Esophagus muscularis mucosa (tissue), 4 donors: Measurements from ENCODE around the gene KIRREL3. TPM values are rescaled to one million over a fixed set of nuclear protein-coding genes. Genes with fewer than 3 reads are reported as not detected.
"Not testable (repeated sequence)": the region's sequence is repeated elsewhere in the genome, so short reads cannot be mapped to it uniquely, and the experiment has no call there.

ENCODE experiments used
- DNase-seq: peaks from one replicate; pipeline ENCODE4 v3.0.0-alpha.2; 2017; ENCODE audit errors: extremely low spot score
- H3K27ac ChIP-seq, 4 donors: fragments of 200-600 bp; sonication (generic); replicated peaks in 1 of 4; 1 replicate in 3 of 4; 2 replicates in 1 of 4; pipeline ENCODE4 v1.5.1; 2016 to 2019; ENCODE audit warnings: mild to moderate bottlenecking in 1 of 4
- H3K27me3 ChIP-seq, 4 donors: fragments of 200-600 bp; sonication (generic); one replicate each; pipeline versions ENCODE4 v1.5.1 to v1.6.0; 2016 to 2019
- H3K36me3 ChIP-seq, 4 donors: fragments of 200-600 bp; sonication (generic); one replicate each; pipeline ENCODE4 v1.5.1; 2016 to 2019
- H3K4me1 ChIP-seq, 4 donors: fragments of 200-600 bp; sonication (generic); one replicate each; pipeline ENCODE4 v1.5.1; 2016 to 2019
- H3K4me3 ChIP-seq, 4 donors: fragments of 200-600 bp; sonication (generic); 1 replicate in 2 of 4; 2 replicates in 2 of 4; pipeline ENCODE4 v1.5.1; 2016 to 2019; ENCODE audit warnings: mild to moderate bottlenecking in 4 of 4, moderate library complexity in 1 of 4
- H3K9me3 ChIP-seq, 4 donors: fragments of 200-600 bp; sonication (generic); 1 replicate in 3 of 4; 2 replicates in 1 of 4; pipeline ENCODE4 v1.5.1; 2016 to 2019
- CTCF ChIP-seq, 3 experiments: fragments of 200-600 bp in 2 of 3; fragments of 450-650 bp in 1 of 3; sonication (generic) in 2 of 3; IDR thresholded peaks; one replicate each; pipeline ENCODE4 v1.5.1; 2017 to 2019; ENCODE audit warnings: antibody characterized with exemption in 3 of 3, mild to moderate bottlenecking in 2 of 3, moderate library complexity in 1 of 3
- EP300 ChIP-seq: sonication (generic); formaldehyde crosslinking; IDR thresholded peaks from one replicate; pipeline ENCODE4 v1.6.1; 2017; ENCODE audit warnings: antibody characterized with exemption
- POLR2A ChIP-seq: fragments of 450-650 bp; IDR thresholded peaks from one replicate; pipeline ENCODE4 v1.6.1; 2017; ENCODE audit warnings: antibody characterized with exemption, moderate library complexity, mild to moderate bottlenecking, low read depth
- POLR2AphosphoS5 ChIP-seq, 2 donors: sonication (generic); formaldehyde crosslinking; IDR thresholded peaks; one replicate each; pipeline ENCODE4 v1.6.1; 2017; ENCODE audit warnings: antibody characterized with exemption in 2 of 2
- WGBS: methylation state at CpG from one replicate; pipeline ENCODE4 v1.1.5; 2018; 5-methylcytosine and 5-hydroxymethylcytosine counted together
- intact Hi-C: fragments of 100-400 bp; cut with DNase I; formaldehyde crosslinking; loops from one replicate; pipeline ENCODE4 v1.15.1; 2023
- total RNA-seq, 4 donors: library from RNA; depleted of rRNA; stranded (reverse); fragments of >200 nt; gene quantifications; one replicate each; pipeline versions ENCODE4 v1.1.0 to v1.2.1, GENCODE V29; 2016

KIRREL3 gene
- total RNA-seq, 4 donors from 2014 or later = 1.7 to 6.5 (median 3.1) TPM

DNA sequence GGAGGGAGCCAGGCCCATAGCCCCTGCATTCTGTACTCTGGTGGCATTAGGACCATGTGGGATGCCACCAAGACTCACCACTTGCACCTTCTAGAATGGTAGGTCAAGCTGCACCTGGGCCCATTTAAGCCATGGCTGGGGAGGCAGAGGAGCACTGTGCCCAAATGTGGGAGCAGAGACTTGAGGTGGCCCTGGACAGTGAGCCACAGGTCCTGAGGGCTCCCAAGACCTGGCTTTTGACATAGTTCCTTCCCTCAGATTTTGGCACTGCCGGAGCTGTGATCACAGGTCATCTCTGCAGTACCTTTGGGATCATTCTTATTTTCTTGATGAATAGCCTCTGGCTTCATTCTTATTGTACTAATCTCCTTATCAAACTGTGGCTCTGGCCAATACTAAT lies 601.8 kb downstream of the KIRREL3 start:
- H3K27ac ChIP-seq = no peak overlapping the region
- peaks cover 4 to 20% (median 17%) of the 10 kb centered on the region in 4 donors for H3K4me1 ChIP-seq
- WGBS = 93% methylated on average over 1 of the region's 1 CpG
- H3K4me3 ChIP-seq = no peak overlapping the region
- DNase-seq = no peak
- no peaks in the 10 kb centered on the region for H3K36me3 ChIP-seq
- TF ChIP-seq CTCF (IDR thresholded peaks at IDR 0.05) (no peak), POLR2A (no peak), POLR2AphosphoS5 (IDR thresholded peaks at IDR 0.05) (no peak), EP300 (no peak)
- H3K27me3 ChIP-seq = no peaks in the 10 kb centered on the region
- intact Hi-C loops = no loop called here
- H3K9me3 ChIP-seq = no peaks in the 10 kb centered on the region

DNA sequence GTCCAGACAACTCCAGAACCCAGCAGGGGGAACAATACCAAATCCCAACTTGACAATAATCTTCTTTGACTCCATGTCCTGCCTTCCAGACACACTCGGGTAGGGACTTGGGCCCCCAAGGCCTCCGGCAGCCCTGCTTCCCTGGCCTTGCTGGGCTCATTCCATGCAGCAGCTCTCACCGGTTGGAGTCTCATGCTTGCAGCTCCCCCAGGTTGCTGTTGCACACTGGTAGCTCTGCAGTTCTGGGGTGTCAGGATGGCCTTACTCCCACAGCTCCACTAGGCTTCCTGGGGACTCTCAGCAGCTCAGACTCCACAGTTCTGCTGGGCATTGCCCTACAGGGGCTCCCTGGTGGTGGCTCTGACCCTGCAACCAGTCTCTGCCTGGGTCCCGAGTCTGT lies 602.3 kb downstream of the KIRREL3 start:
- Histone ChIP-seq H3K27ac (no peak overlapping the region), H3K9me3 (no peaks in the 10 kb centered on the region), H3K36me3 (no peaks in the 10 kb centered on the region), H3K4me3 (no peak overlapping the region), H3K27me3 (no peaks in the 10 kb centered on the region), H3K4me1 (peaks cover 7 to 23% (median 19%) of the 10 kb centered on the region in 4 donors)
- 100% methylated on average over 3 of the region's 4 CpGs for WGBS
- TF ChIP-seq POLR2A = no peak
- no peak for TF ChIP-seq EP300
- TF ChIP-seq CTCF (IDR thresholded peaks at IDR 0.05) = no peak
- no peak for TF ChIP-seq POLR2AphosphoS5 (IDR thresholded peaks at IDR 0.05)
- DNase-seq = no peak
- intact Hi-C loops = no loop called here

- TF ChIP-seq POLR2AphosphoS5 (IDR thresholded peaks at IDR 0.05) = no peak
- TF ChIP-seq POLR2A = no peak
- TF ChIP-seq CTCF (IDR thresholded peaks at IDR 0.05) = no peak
- TF ChIP-seq EP300 = no peak
- no peaks in the 10 kb centered on the region for H3K9me3 ChIP-seq
- H3K27me3 ChIP-seq = no peaks in the 10 kb centered on the region
- H3K36me3 ChIP-seq = no peaks in the 10 kb centered on the region
- no peak for DNase-seq
- H3K27ac ChIP-seq = no peak overlapping the region
- WGBS = 88% methylated on average over 4 of the region's 4 CpGs
- intact Hi-C loops = no loop called here
- no peak overlapping the region for H3K4me3 ChIP-seq
- peaks cover 19 to 35% (median 31%) of the 10 kb centered on the region in 4 donors for H3K4me1 ChIP-seq
These were observed 603.6 kb downstream of the KIRREL3 start for GRCh38 chr11:126396965-126397364.

DNA sequence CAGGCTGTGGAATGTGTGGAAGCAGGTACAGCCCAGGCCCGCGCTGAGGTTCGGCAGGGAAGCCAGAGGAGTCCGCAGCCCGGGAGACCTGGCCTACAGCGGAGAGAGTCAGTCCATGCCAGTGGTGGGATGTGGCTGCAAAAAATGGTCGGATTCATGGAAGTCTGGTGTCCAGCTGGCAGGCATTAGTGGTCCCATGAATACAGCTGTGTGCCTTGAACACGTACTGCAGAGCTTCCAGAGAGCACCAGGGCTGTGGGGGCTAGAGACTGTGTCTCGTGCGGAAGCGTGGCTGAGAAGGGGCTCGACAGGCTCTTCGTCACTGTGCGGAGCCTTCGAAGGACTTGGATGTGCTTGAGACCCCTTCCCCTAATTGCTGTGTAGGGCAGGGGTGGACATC lies 604.3 kb downstream of the KIRREL3 start:
- intact Hi-C loops, H3K4me3 ChIP-seq, H3K27me3 ChIP-seq, H3K27ac ChIP-seq, H3K36me3 ChIP-seq, H3K9me3 ChIP-seq, DNase-seq: not testable (repeated sequence)
- peaks cover 26 to 40% (median 38%) of the 10 kb centered on the region in 4 donors for H3K4me1 ChIP-seq
- WGBS = 96% methylated on average over 5 of the region's 15 CpGs

DNA sequence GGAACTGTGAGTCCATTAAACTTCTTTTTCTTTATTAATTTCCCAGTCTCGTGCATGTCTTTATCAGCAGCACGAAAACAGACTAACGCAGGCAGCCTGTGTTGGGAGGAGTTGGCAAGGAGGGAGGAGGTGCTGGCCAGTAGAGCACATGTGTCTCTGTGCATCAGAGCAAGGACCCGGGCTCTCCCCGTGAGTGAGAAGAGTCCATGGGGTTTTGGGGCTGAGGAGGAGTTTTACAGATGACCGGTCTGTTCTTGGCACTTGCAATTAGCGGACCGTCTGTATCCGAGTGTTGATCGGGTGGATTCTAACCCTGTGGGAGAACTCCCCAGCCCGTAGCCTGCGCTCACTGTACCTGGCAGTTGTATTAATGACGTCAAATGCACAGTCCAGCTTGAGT lies 604.8 kb downstream of the KIRREL3 start:
- peak overlapping the region in 3 of 4 donors; percentile 47 to 63 (median 49) for H3K27ac ChIP-seq
- H3K27me3 ChIP-seq, DNase-seq, H3K9me3 ChIP-seq, intact Hi-C loops, H3K4me3 ChIP-seq, H3K36me3 ChIP-seq: not testable (repeated sequence)
- TF ChIP-seq POLR2AphosphoS5 (IDR thresholded peaks at IDR 0.05) = peak; percentile 40 to 50
- WGBS = 64% methylated on average over 5 of the region's 13 CpGs
- H3K4me1 ChIP-seq = peaks cover 31 to 45% (median 42%) of the 10 kb centered on the region in 4 donors

- peaks cover 32 to 52% (median 42%) of the 10 kb centered on the region in 4 donors for H3K4me1 ChIP-seq
- whole genome bisulfite sequencing = 71% methylated on average over 5 of the region's 7 CpGs
- H3K27me3 ChIP-seq, DNase-seq, intact Hi-C loops, H3K4me3 ChIP-seq, H3K9me3 ChIP-seq, H3K36me3 ChIP-seq: not testable (repeated sequence)
- H3K27ac ChIP-seq = peak overlapping the region in 3 of 4 donors; percentile 0 to 38 (median 20)
These were observed 605.9 kb downstream of the KIRREL3 start for GRCh38 chr11:126394634-126395072.
